ENCODE results near the gene NFAM1. TPM values are rescaled to one million over a fixed set of nuclear protein-coding genes. Genes with fewer than 3 reads are reported as not detected.

Gene NFAM1
- total RNA-seq, 1 donor from 2014 or later, result 1.9 TPM

DNA sequence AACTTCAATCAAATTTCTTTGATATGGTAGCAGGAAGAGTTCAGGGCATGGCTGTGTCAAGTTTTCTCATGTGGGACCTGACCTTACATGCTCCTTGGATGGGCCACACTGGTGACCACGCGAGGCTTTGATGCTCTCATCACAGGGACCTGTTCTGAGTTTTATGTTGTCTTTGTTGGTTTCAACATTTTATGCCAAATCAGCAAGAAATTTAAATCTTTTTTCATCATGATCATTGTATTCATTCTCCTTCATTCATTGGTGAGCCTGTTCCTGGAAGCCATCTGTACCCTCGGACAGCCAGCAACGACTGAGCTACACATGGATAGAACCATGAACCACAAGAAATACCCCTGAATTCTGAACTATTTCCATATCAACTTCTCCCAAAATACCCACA, 10.5 kb upstream of the NFAM1 start:
- intact Hi-C loops (cut with DNase I), result loop anchor here (5.0 kb wide), 1 partner anchor 350 kb away; the partner anchor contains the start of gene NDUFA6
- ATAC-seq (ENCODE audit: poor library complexity) (no peak), DNase-seq (no peak)

DNA sequence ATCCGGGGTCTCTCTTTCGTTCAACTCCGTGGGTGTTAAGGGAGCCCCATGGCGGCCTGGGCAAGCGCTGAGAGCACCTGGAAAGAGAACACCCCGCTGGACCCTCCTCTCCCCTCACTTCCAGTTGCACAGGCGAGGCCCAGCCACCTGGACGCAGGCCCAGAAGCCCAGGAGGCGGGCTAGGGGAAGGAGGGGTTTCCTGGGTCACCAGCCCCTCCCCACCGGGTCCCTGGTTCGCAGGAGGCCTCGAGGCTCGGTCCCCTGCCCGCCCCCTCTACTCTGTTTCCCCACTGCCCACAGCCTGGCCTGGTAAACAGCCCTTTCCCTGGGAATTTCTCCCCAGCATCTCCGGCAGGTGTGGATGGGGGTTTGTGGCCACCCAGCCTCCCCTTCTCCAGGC, 8.5 kb upstream of the NFAM1 start:
- intact Hi-C loops (cut with DNase I), result loop anchor here (5.0 kb wide), 1 partner anchor 348 kb away; the partner anchor contains the start of gene NDUFA6
- DNase-seq (no peak), ATAC-seq (ENCODE audit: poor library complexity) (no peak)

DNA sequence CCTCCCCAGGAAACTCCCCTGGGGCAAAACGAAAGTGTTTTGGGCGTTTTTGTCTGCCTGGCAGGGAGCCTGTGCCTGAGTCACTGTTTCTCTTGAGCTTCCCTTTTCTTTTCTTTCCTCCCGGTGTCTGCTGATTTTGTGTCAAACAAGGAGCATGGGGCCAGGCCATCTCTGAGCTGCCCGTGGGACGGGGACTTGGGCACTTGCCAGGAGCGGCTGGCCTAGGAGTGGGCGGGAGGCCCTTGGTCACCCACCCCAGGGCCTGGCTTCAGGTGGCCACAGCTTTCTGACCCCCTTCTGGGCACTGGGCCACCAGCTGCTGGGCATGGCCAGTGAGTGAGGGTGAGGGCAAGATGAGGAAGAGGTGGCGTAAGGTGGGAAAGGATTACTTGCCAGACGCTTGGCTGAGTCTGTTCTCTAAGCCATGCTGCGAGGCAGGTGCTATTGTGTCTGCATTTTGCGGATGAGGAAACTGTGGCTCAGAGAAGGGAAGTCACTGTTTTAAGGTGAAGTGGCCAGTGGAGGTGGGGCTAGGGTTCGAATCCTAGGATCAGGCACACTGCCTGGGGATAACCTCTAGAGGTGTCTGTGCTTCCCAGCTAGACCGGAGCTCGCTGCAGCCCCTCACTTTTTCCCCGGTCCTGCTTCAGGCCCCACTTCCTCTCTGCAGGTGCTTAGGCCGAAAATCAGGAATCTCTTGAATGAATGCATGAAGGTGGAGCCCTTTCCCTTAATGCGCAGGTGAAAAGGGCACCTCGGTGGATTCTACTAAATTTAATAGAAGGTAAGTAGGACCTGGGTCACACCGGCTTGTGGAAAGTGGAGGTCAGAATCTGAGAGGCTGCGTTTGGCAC, 7.8 kb upstream of the NFAM1 start:
- intact Hi-C loops (cut with DNase I), result loop anchor here (5.0 to 10.0 kb wide), 3 partner anchors 145 to 475 kb away; partner anchors contain the start of genes NDUFA6 and SEPTIN3
- DNase-seq, result peak; percentile 61
- ATAC-seq (ENCODE audit: poor library complexity), result no peak

DNA sequence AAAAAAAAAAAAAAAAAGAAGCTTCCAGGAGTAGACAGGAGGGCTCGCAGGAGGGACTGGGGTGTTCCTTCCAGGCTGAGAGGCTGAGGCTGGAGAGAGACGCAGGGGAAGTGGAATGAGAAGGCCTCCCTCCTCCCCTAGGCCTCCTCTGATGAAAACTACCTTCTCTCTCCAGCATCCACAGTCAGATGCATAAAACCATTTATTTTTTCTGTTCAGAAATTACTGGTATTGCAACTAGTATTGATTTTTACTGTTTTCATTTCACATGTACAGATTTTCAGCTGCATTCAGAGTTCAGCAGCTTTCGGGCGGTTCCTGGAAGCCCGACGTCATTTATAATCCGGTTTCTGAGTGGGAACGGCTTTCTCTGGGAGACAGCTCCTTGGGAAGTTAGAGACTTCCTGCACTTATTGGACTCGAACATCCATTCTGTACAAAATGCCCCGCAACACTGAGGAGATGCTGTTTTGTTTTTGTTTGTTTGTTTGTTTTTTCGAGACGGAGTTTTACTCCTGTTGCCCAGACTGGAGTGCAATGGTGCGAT, 6.9 kb upstream of the NFAM1 start:
- ATAC-seq (ENCODE audit: poor library complexity) (no peak), DNase-seq (no peak)
- intact Hi-C loops (cut with DNase I), result loop anchor here (10.0 kb wide), 2 partner anchors 144 to 474 kb away; partner anchors contain the start of gene SEPTIN3

DNA sequence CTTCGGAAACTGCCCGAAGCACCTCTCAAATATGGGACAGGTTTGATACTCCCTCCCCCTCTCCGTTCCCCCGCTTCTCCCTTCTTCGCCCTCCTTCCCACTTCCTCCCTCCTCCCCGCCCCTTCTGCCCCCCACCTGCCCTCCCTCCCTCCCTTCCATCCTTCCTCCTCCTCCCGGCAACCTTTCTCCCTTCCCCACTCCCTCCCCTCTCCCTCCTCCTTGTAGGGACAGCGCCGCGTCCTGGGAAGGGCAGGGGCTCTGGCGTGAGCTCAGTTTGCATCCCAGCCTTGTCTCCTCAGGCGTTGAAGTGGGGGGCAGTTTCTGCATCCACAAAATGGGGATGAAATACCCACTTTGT, 6.1 kb upstream of the NFAM1 start:
- ATAC-seq (ENCODE audit: poor library complexity), result no peak
- DNase-seq, result no peak
- intact Hi-C loops (cut with DNase I), result loop anchor here (10.0 kb wide), 2 partner anchors 143 to 473 kb away; partner anchors contain the start of gene SEPTIN3

DNA sequence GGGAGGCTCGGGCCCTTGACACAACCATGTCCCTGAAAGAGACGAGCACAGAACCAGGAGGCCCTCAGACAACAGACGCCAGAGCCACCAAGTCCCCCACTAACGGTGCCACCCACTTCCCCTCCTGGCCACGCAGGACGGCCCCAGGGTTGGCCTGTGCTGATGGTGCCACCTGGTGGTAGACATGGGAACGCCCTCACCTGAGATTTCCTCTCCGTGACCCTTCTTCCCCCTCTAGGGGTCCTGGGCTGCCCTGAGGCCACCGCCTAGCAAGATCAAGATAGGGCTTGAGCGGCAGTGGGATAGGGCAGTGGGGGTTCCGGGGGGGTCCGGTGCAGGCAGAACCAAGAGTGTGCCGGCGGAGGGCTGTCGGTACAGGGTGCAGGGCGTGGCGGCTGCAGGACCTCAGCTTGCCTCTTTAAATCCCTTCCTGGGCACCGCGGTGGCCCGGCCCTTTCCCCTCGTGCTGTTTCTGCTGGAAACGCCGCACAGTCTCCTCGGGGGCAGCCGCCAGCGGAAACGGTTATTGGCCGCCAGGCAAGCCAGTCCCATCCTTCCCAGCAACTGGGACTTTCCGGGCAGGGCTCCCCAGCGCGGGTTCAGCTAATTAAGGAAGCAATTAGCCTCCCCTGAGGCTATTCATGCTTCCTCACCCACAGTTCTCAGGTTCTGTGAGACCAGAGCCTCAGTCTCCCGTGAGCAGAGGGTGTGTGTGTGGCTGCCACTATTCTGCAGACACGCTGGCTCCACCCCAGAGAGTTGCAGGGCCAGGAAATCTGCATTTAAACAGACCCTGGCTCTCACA, 5.5 kb upstream of the NFAM1 start:
- intact Hi-C loops (cut with DNase I), result loop anchor here (1.0 to 10.0 kb wide), 3 partner anchors 143 to 473 kb away; partner anchors contain the start of gene SEPTIN3
- ATAC-seq (ENCODE audit: poor library complexity) (peak; percentile 89), DNase-seq (peak; percentile 84)

DNA sequence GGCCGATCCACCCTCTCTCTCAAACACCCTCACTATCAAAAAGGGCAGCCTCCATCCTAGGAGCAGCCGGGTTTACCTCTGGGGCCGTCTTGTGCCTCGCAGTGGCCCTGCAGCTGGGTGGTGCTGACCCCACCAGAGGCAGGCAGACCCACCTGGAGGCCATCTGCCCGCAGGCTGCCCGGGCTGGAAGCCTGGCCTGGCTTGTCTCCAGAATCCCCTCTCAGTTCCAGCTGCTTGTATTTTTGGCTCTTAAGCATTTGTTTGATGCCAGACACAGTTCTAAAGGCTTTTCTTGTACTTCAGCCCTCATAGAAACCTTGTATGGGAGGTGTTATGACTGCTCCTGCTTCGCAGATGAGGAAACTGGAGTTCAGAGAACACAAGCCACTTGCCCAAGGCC, 4.2 kb upstream of the NFAM1 start:
- intact Hi-C loops (cut with DNase I), result loop anchor here (10.0 kb wide), 2 partner anchors 142 to 472 kb away; partner anchors contain the start of gene SEPTIN3
- DNase-seq (no peak), ATAC-seq (ENCODE audit: poor library complexity) (no peak)

DNA sequence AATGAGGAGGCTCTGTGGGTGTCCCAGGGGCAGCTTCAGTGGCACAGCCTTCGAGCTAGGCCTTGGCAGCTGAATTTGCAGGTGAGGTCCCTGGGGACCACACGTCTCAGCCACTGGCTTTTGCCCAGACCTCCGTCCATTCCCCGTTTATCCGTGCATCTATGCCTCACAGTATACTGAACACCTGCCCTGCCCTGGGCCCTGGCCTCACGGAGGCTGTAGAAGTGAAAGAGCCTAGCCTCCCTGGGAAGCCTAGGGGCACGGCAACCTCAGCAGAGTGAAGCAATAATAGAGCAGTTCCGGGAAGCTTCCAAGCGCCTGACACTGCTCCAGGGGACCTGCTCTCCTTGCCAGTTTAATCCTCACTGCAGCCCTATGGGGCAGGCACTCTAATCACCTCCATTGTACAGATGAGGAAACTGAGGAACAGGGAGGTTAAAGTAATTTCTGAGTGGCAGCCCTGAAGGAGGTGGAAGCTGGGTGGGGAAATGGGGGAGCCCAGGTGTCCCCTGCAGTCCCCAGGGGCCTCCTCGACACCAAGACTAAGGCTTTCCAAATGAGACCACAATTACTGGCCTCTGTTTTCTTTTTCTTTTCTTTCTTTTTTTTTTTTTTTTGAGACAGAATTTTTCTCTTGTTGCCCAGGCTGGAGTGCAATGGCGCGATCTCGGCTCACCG, 2.7 kb upstream of the NFAM1 start:
- no peak for DNase-seq
- intact Hi-C loops (cut with DNase I), result loop anchor here (10.0 kb wide), 2 partner anchors 140 to 470 kb away; partner anchors contain the start of gene SEPTIN3
- no peak for ATAC-seq (ENCODE audit: poor library complexity)

DNA sequence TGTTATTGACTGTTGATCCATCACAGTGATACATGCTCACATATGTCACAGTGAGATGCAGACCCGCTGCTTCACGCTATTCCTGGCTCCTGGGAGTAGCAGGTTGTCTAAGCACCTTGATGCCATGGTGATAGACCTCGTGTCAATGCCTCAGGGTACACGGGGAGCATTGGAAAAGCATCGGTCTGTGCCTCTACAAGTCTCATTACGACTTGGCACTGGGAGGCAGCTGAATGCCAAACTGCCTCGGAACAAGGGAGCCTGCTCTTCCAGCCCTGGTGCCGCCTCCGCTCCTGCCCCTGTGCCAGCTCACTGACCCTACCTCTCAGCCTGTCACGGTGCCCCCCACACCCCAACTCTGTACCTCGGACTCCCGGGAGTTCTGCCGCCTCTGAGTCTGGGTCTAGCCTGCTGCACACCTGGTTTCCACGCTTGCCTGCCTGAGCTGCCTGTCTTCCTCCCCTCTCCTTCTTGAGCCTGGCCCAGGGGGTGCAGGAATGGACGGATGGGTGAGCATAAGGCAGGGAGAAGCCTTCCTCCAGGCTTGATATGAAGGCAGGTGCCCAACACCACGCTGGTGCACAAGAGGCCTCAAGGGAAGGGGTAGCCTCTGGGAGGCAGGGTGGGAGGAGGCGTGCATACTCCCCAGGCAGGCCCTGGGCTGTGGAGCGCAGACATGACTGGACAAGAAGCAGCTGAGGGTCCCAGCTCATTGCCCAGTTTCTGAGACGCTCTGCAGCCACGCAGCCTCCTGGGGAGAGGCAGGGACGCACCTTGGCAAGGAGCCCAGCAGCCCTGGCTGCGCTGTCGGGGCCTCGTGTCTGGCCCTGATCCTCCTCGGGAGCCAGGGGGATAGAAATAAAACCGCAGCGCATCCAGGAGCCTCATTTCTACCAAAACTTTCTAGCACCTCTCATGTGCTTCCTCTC, 1.8 kb upstream of the NFAM1 start:
- ATAC-seq (ENCODE audit: poor library complexity), result no peak
- no peak for DNase-seq
- intact Hi-C loops (cut with DNase I), result loop anchor here (10.0 kb wide), 2 partner anchors 139 to 469 kb away; partner anchors contain the start of gene SEPTIN3

DNA sequence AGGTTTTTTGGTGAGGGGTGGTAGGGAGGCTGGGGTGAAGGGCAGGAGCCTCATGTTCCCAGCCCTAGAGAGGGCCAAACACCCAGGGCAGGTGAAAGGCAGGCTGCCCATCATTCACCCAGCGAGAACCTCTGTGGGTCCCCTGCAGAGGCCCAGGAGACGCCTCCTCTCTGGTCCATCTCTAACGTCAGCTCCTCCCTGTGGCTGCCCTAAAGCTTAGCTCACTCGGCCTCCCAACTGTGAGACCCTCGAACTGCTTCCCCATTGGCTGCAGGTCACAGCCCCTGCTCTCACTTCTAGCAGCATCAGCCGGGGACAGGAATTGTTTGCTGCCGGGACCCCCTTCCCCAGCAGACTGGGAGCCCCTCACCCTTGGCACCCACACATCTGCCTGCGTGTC, 615 bp upstream of the NFAM1 start:
- intact Hi-C loops (cut with DNase I), result loop anchor here (10.0 kb wide), 2 partner anchors 138 to 468 kb away; partner anchors contain the start of gene SEPTIN3
- no peak for DNase-seq
- ATAC-seq (ENCODE audit: poor library complexity), result no peak

DNA sequence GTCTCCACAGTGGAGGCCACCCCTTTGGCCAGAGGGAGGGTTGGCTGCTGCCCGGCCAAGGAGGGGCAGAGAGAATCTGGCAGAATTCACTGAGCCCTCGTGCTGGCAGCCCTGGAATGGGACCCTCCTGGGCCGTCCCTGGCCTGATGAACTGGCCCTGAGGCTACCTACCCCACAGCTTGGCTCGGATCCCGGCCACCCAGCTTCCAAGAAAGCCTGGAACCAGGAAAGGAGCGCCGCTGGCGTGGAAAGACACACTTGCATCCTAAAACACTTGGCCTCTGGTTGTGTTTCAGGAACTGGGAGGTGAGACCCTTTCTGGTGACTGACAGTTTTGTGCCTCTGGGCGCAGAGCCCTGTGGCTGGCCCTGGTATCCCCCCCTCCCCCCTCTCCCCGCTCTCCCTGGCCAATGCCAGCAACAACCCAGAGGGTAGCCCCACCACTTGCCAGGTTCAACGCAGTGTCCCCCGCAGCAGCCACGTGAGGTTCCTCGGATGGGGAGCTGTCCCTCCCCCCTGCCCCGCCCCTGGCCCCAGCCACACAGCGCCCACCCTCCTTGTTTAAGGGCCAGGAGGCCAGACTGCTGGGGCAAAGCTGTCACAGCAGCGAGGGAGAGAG, 693 bp downstream of the NFAM1 start:
- ATAC-seq (ENCODE audit: poor library complexity), result no peak
- DNase-seq, result no peak
- intact Hi-C loops (cut with DNase I), result loop anchor here (10.0 kb wide), 2 partner anchors 137 to 467 kb away; partner anchors contain the start of gene SEPTIN3

DNA sequence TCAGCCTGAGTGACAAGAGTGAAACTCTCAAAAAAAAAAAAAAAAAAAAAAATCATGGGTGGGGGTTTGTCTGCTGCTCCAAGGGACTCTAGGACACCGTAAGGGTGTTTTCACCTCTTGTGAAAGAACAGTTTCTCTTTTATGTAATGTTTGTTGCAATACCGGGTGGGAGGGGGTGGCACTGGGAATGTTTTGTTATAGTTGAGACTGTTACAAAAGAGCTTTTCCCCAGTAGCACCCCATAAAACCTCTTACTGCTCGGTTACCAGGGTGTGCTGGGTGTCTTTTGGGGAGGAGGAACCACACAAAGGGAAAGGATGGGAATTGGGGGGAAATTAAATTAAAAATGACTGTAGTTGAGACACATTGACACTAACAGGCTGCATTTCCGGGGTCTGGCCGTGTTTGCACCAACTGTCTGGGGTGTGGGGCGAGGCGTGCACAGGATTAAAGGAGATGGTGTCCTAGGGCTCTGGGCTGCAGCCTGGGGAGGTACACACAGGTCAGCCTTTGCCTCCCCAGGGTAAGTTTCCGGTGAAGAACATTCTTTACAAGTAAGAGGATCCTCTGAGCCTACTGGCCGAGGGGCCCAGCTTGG, 1.6 kb downstream of the NFAM1 start:
- no peak for ATAC-seq (ENCODE audit: poor library complexity)
- intact Hi-C loops (cut with DNase I), result loop anchor here (10.0 kb wide), 2 partner anchors 136 to 466 kb away; partner anchors contain the start of gene SEPTIN3
- no peak for DNase-seq

DNA sequence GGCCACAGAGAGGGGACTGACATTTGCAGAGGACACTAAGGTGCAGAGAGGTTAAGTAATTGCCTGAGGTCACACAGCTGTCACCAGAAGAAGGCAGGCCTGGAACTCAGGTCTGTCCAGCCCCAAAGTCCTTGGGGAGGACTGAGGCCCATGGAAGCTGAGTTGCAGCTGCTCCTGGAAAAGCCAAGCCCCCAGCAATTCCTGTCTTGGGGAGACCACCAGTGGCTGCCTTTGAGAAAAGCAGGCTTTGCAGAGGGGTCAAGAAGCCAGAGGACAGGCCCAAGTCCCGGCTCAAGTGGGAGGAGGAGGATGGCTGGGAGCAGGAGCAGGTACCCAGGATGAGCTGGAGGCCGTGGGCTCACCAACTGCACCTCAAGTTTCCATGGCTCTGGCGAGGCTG, 3.4 kb downstream of the NFAM1 start:
- intact Hi-C loops (cut with DNase I), result no loop called here
- no peak for ATAC-seq (ENCODE audit: poor library complexity)
- no peak for DNase-seq

DNA sequence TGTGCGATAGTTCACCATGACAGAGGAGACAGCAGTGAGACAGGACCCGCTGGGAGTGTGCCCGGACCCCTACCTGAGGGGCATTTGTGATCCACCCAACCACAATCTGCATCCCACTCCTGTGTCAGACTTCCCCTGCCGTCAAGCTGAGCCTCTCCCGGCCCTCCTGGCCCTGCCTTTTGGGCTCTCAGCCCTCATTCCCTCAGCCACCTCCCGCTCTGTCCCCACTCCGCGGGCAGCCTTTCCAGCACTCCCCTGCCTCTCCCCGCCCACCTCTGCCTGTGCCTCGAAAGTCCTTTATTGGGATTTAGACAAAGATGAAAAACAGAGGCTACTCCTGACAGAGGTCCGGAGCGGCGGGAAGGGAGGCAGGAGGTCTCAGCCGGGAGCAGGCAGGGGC, 4.2 kb downstream of the NFAM1 start:
- intact Hi-C loops (cut with DNase I), result no loop called here

DNA sequence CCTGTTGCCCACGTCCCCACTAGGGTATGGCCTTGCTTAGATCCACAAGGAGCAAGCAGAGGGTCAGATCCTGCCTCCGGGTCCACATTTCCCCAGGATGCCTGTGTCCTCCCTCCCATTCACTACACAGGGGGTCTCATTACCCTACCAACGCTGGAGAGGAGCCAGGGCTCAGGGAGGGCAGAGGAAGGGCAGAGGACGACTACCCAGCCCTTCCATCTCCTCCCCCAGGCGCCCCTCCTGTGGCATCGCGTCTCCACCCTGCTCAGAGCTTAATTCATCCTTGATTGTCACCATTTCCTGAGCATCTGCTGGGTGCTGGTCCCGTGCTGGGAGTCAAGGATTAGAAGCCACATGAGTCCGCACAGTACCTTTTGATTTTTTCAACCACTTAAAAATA, 5.0 kb downstream of the NFAM1 start:
- intact Hi-C loops (cut with DNase I), result no loop called here

More for the DNA sequence above, 4.2 kb downstream of the NFAM1 start:
- DNase-seq (no peak), ATAC-seq (ENCODE audit: poor library complexity) (no peak)

DNA sequence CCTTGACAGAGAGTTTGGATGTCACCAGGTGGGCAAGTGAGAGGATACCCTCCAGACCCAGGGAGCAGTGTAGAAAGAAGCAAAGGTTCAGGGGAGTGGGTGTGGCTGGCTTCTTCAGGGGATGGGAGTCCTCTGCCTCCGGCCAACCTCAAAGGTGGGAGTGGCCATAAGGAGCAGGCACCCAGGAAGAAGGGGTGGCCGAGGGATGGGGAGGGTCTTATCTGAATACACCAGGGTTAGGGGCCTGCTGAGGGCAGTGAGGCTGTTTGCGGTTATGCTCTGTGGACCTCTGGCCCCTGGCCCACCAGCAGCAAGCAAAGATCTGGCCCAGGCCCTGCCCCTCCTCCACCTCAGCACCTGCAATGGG, 6.2 kb downstream of the NFAM1 start:
- ATAC-seq (ENCODE audit: poor library complexity) (no peak), DNase-seq (no peak)
- intact Hi-C loops (cut with DNase I), result no loop called here

More for the DNA sequence above, 5.0 kb downstream of the NFAM1 start:
- ATAC-seq (ENCODE audit: poor library complexity) (no peak), DNase-seq (no peak)

Measured in Right ventricle myocardium superior (tissue), 1 donor.